ENCODE results near the gene SLC22A2. TPM values are rescaled to one million over a fixed set of nuclear protein-coding genes. Genes with fewer than 3 reads are reported as not detected.

SLC22A2 gene
- total RNA-seq, 3 donors from 2014 or later = not detected

DNA sequence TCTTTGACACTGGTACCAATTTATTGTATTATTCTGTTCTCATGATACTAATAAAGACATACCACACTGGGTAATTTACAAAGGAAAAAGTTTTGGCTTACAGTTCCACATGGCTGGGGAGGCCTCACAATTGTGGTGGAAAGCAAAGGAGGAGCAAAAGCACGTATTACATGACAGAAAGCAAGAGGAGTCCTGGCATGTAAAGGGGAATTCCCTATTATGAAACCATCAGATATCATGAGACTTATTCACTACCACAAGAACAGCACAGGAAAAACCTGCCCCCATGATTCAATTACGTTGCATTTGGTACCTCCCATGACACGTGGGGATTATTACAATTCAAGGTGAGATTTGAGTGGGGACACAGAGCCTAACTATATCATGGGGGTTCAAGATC lies 43.4 kb downstream of the SLC22A2 start:
- no peak for DNase-seq (ENCODE audit: low spot score in 2 of 2)
- Histone ChIP-seq H3K4me3 (no peak overlapping the region), H3K36me3 (no peaks in the 10 kb centered on the region), H3K9me3 (no peaks in the 10 kb centered on the region), H3K27ac (no peak overlapping the region), H3K27me3 (no peaks in the 10 kb centered on the region), H3K4me1 (no peaks in the 10 kb centered on the region)
- TF ChIP-seq CTCF (IDR thresholded peaks at IDR 0.05) (no peak), POLR2A (IDR thresholded peaks at IDR 0.05) (no peak), POLR2AphosphoS5 (IDR thresholded peaks at IDR 0.05) (no peak)
- intact Hi-C loops (cut with DNase I; ENCODE audit: low total_unique reads) = no loop called here

DNA sequence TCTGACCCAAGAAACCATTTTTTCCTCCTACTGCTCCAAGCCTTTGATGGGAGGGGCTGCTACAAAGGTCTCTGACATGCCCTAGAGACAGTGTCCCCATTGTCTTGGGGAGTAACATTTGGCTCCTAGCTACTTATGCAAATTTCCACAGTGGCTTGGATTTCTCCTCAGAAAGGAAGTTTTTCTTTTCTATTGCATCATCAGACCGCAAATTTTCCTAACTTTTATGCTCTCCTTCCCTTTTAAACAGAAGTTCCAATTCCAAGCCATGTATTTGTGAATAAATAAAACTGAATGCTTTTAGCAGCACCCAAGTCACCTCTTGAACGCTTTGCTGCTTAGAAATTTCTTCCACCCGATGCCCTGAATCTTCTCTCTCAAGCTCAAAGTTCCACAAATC lies 51.0 kb downstream of the SLC22A2 start:
- TF ChIP-seq POLR2AphosphoS5 (IDR thresholded peaks at IDR 0.05) = no peak
- TF ChIP-seq CTCF (IDR thresholded peaks at IDR 0.05) = no peak
- no peak for TF ChIP-seq POLR2A (IDR thresholded peaks at IDR 0.05)
- no peak overlapping the region for H3K4me3 ChIP-seq
- intact Hi-C loops (cut with DNase I; ENCODE audit: low total_unique reads) = no loop called here
- peaks cover 6 to 10% of the 10 kb centered on the region in 2 donors for H3K9me3 ChIP-seq
- no peaks in the 10 kb centered on the region for H3K27me3 ChIP-seq
- no peaks in the 10 kb centered on the region for H3K36me3 ChIP-seq
- no peak for DNase-seq (ENCODE audit: low spot score in 2 of 2)
- no peaks in the 10 kb centered on the region for H3K4me1 ChIP-seq
- H3K27ac ChIP-seq = no peak overlapping the region

DNA sequence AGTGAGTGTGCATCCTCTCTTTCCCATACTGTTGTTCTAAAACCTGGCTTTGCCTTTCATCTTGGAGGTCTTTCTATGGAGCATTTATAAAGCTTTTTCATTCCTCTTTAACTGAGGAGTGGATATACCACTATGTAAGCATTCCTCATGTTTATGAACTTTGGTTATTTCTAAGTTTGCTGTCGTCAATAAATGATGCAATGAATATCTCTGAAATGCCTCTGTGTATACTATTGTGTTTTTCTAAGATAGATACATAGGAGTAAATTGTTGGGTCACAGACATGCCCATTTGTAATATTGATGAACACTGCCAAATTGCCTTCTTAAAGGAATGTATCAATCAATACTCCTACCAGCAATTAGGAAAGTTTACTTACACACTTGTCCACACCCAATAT lies 53.9 kb downstream of the SLC22A2 start:
- Histone ChIP-seq H3K9me3 (peaks cover 6 to 10% of the 10 kb centered on the region in 2 donors), H3K36me3 (no peaks in the 10 kb centered on the region), H3K27ac (no peak overlapping the region), H3K4me3 (no peak overlapping the region), H3K27me3 (no peaks in the 10 kb centered on the region), H3K4me1 (no peaks in the 10 kb centered on the region)
- no peak for DNase-seq (ENCODE audit: low spot score in 2 of 2)
- intact Hi-C loops (cut with DNase I; ENCODE audit: low total_unique reads) = no loop called here
- no peak for TF ChIP-seq CTCF (IDR thresholded peaks at IDR 0.05)
- no peak for TF ChIP-seq POLR2AphosphoS5 (IDR thresholded peaks at IDR 0.05)
- no peak for TF ChIP-seq POLR2A (IDR thresholded peaks at IDR 0.05)

DNA sequence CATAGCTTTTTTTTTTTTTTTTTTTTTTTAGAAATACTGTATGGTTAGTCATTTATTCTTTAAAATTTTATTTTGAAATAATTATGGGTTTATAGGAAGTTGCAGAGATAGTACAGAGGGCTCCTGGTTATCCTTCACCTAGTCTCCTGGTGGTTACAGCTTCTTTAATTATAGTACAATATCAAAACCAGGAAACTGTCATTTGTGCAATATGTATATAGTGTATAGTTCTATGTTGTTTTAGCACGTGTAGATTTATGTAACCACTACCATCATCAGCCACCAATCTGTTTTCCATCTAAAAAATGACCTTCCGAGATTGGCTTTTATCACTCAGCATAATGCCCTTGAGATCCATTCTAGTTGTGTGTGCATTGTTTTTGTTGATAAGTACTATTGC lies 54.7 kb downstream of the SLC22A2 start:
- Histone ChIP-seq H3K4me3 (no peak overlapping the region), H3K4me1 (no peaks in the 10 kb centered on the region), H3K27ac (no peak overlapping the region), H3K9me3 (peaks cover 6 to 10% of the 10 kb centered on the region in 2 donors), H3K36me3 (no peaks in the 10 kb centered on the region), H3K27me3 (no peaks in the 10 kb centered on the region)
- TF ChIP-seq POLR2AphosphoS5 (IDR thresholded peaks at IDR 0.05) (no peak), CTCF (IDR thresholded peaks at IDR 0.05) (no peak), POLR2A (IDR thresholded peaks at IDR 0.05) (no peak)
- intact Hi-C loops (cut with DNase I; ENCODE audit: low total_unique reads) = no loop called here
- no peak for DNase-seq (ENCODE audit: low spot score in 2 of 2)

- Histone ChIP-seq H3K9me3 (peaks cover 6 to 10% of the 10 kb centered on the region in 2 donors), H3K27me3 (no peaks in the 10 kb centered on the region), H3K4me3 (no peak overlapping the region), H3K4me1 (no peaks in the 10 kb centered on the region), H3K27ac (no peak overlapping the region), H3K36me3 (no peaks in the 10 kb centered on the region)
- intact Hi-C loops (cut with DNase I; ENCODE audit: low total_unique reads) = no loop called here
- no peak for TF ChIP-seq CTCF (IDR thresholded peaks at IDR 0.05)
- no peak for TF ChIP-seq POLR2A (IDR thresholded peaks at IDR 0.05)
- no peak for TF ChIP-seq POLR2AphosphoS5 (IDR thresholded peaks at IDR 0.05)
- no peak for DNase-seq (ENCODE audit: low spot score in 2 of 2)
These were observed 55.1 kb downstream of the SLC22A2 start for GRCh38 chr6:160203522-160203921.
